HAP-1 (cell line): ENCODE data around the gene ITPR2.
"Not testable (repeated sequence)": the region's sequence is repeated elsewhere in the genome, so short reads cannot be mapped to it uniquely, and the experiment has no call there.

Source experiments
- DNase-seq, 2 experiments: peaks; one replicate each; pipeline ENCODE4 v3.0.0-alpha.2; 2016 to 2020; ENCODE audit warnings: low spot score in 2 of 2
- H3K27me3 ChIP-seq: fragments of 250-450 bp; sonication (Bioruptor Pico); 2 replicates; pipeline ENCODE4 v1.5.1; 2020; ENCODE audit warnings: low read depth, mild to moderate bottlenecking, moderate library complexity
- H3K36me3 ChIP-seq: fragments of 250-450 bp; sonication (Bioruptor Pico); replicated peaks from 2 replicates; pipeline ENCODE4 v1.5.1; 2020; ENCODE audit warnings: mild to moderate bottlenecking
- H3K4me1 ChIP-seq: fragments of 250-450 bp; sonication (Bioruptor Pico); 2 replicates; pipeline ENCODE4 v1.5.1; 2020; ENCODE audit warnings: mild to moderate bottlenecking
- H3K4me3 ChIP-seq: fragments of 250-450 bp; sonication (Bioruptor Pico); 2 replicates; pipeline ENCODE4 v1.5.1; 2020; ENCODE audit warnings: mild to moderate bottlenecking, moderate library complexity
- H3K9me3 ChIP-seq: fragments of 250-450 bp; sonication (Bioruptor Pico); 2 replicates; pipeline ENCODE4 v1.5.1; 2020; ENCODE audit warnings: mild to moderate bottlenecking, moderate library complexity
- in situ Hi-C: fragments of 300-500 bp; cut with MboI; formaldehyde crosslinking; loops from 3 replicates; pipeline ENCODE4 v1.14.3; 2020; ENCODE audit warnings: low sequenced_read_pairs, inconsistent platforms, mixed read lengths

Gene ITPR2

DNA sequence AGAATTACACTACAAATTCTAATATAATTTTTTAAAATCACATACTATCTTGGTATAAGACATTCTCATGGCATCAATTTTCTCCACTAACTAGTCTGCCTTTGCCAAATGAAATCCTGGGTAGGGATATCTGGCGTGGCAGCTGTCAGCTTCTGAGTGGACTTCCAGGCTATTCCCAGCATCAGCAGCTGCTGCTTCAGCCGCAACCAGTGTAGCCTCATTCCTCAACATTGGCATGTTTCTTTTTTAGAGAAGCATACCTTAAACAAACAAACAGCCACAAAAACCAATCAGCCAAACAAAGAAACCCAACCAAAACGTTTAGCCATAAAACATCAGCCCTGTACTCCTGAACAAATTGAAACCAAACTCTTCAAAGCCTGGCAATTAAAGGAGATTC, 401.8 kb downstream of the ITPR2 start:
- in situ Hi-C loops: no loop called here
- no peaks in the 10 kb centered on the region for H3K27me3 ChIP-seq
- H3K9me3 ChIP-seq: no peaks in the 10 kb centered on the region
- H3K36me3 ChIP-seq: no peaks in the 10 kb centered on the region
- no peak overlapping the region for H3K4me3 ChIP-seq
- H3K4me1 ChIP-seq: no peaks in the 10 kb centered on the region
- no peak for DNase-seq

GRCh38 chr12:26430596-26430995, 402.4 kb downstream of the ITPR2 start:
- H3K9me3 ChIP-seq, H3K4me1 ChIP-seq, DNase-seq, H3K4me3 ChIP-seq, H3K27me3 ChIP-seq, H3K36me3 ChIP-seq, in situ Hi-C loops: not testable (repeated sequence)

GRCh38 chr12:26429070-26429691, 403.8 kb downstream of the ITPR2 start:
- no peaks in the 10 kb centered on the region for H3K27me3 ChIP-seq
- DNase-seq: no peak
- H3K36me3 ChIP-seq: no peaks in the 10 kb centered on the region
- in situ Hi-C loops: no loop called here
- H3K9me3 ChIP-seq: no peaks in the 10 kb centered on the region
- H3K4me1 ChIP-seq: no peaks in the 10 kb centered on the region
- no peak overlapping the region for H3K4me3 ChIP-seq

- H3K36me3 ChIP-seq: no peaks in the 10 kb centered on the region
- in situ Hi-C loops: no loop called here
- H3K4me3 ChIP-seq: no peak overlapping the region
- no peak for DNase-seq
- H3K4me1 ChIP-seq: no peaks in the 10 kb centered on the region
- no peaks in the 10 kb centered on the region for H3K9me3 ChIP-seq
- H3K27me3 ChIP-seq: no peaks in the 10 kb centered on the region
These were observed 404.6 kb downstream of the ITPR2 start for GRCh38 chr12:26428420-26428819.

DNA sequence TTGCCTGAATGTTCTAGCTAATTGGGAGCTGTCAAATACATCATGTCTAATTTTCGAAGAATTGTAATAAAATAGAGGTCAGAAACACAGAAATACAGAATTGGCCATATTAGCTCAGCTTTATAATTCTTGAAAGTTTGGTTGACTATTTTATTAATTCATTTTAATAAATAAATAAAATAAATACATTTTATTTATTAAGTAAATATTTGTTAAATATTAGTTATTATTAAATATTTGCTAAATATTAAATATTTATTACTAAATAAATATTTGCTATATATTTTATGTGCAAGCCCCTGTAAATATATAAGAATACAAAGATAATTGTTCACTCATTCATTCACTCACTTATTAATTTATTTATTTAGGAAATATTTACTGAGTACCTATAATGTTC, 406.3 kb downstream of the ITPR2 start:
- Histone ChIP-seq H3K4me3 (no peak overlapping the region), H3K27me3 (no peaks in the 10 kb centered on the region), H3K36me3 (no peaks in the 10 kb centered on the region), H3K4me1 (no peaks in the 10 kb centered on the region), H3K9me3 (no peaks in the 10 kb centered on the region)
- in situ Hi-C loops: no loop called here
- no peak for DNase-seq

DNA sequence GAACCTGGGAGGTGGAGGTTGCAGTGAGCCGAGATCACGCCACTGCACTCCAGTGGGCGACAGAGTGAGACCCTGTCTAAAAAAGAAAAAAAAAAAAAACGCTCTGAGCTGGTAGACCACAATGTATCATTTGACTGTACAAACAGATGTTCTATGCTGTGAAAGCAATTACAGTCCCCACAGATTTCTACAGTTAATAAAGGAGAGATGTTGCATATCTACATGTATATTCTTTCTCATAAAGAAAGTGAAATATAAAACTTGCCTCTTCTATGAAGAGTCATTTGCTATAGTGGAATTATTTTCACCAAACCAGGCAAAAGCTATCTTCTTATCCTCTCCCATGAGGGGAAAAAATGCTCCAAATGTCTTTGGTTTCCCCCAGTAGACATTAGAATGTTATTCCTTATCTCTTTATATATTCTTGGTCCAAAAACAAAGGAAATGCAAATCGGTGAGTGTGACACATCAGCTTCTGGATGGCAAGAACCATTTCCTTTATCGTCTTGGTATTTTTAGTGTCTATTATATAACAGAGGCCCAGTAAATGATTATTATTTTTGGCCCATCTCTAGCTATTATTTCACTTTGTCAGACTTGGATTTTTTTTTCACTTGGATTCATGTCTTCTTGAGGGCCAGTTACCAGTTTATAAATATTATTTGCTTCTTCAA, 407.3 kb downstream of the ITPR2 start:
- no peaks in the 10 kb centered on the region for H3K27me3 ChIP-seq
- no peak overlapping the region for H3K4me3 ChIP-seq
- H3K9me3 ChIP-seq: no peaks in the 10 kb centered on the region
- in situ Hi-C loops: no loop called here
- DNase-seq: no peak
- no peaks in the 10 kb centered on the region for H3K4me1 ChIP-seq
- no peaks in the 10 kb centered on the region for H3K36me3 ChIP-seq

DNA sequence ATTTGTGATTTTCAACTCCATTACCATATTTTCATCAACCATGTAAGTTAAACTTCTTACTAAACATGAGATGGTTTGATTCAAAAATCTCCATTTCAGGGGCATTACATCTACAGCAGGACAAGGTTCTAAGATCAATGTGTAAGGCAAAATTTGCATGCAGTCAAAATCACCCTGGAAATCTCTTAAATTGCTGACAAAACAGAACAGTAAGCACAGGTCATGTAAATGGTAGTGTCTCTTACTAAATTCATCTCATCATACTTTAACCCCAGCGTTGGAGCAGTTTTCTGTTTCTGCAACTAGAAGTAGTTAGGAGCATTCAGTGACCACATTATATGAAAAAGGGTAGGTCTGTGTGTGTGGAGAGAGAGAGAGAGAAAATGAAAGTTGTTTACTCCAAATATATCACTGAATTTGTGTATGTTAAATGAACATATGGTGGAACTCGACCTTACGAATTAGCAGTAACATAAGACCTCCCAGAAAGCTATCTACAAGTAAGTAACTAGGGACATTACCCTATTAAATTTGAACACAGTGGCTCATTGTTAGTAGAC, 410.1 kb downstream of the ITPR2 start:
- in situ Hi-C loops: no loop called here
- Histone ChIP-seq H3K4me1 (no peaks in the 10 kb centered on the region), H3K4me3 (no peak overlapping the region), H3K9me3 (no peaks in the 10 kb centered on the region), H3K36me3 (no peaks in the 10 kb centered on the region), H3K27me3 (no peaks in the 10 kb centered on the region)
- DNase-seq: no peak

DNA sequence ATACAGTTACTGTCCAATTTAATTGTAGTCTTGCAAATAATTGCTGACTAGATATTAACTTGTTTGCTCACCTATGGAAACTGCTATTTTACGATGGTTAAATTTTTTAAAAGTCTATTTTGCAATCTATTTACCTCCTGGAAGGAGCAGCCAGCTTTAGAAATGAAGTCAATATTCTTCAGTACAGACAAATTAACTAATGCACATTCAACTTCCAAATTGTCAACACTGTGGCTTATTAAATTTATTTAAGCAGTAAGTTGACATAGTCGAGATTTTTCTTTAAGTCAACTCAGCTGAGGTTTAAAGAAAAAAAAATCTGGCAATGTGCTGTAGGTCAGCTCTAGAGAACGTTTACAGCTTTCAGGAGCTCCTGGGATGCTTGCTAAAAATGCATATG, 416.4 kb downstream of the ITPR2 start:
- Histone ChIP-seq H3K36me3 (no peaks in the 10 kb centered on the region), H3K9me3 (no peaks in the 10 kb centered on the region), H3K4me3 (no peak overlapping the region), H3K4me1 (peaks cover under 1% of the 10 kb centered on the region; the same call in 1 of the 2 replicates), H3K27me3 (no peaks in the 10 kb centered on the region)
- in situ Hi-C loops: no loop called here
- no peak for DNase-seq

DNA sequence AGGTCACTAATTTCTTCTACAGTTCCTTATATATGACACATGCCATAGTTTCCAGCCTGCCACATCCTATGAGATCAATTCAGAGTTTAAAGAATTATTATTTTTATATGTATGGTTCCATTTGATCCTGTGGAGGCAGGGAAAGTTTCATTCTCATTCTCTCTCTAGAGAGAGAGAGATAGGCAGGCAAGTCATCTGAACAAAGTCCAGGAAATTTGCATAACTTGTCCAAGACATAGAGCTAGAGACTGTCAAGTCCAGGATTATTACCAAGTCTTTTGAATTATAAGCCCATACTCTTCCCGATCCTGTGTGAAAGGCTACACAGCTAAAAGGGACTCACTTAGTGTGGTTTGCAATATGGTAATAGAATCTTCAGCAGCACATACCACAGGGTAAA, 422.3 kb downstream of the ITPR2 start:
- Histone ChIP-seq H3K4me3 (no peak overlapping the region), H3K27me3 (no peaks in the 10 kb centered on the region), H3K9me3 (no peaks in the 10 kb centered on the region), H3K36me3 (no peaks in the 10 kb centered on the region), H3K4me1 (peaks cover 5% of the 10 kb centered on the region; the same call in 1 of the 2 replicates)
- in situ Hi-C loops: no loop called here
- DNase-seq: no peak

GRCh38 chr12:26406813-26407212, 426.2 kb downstream of the ITPR2 start:
- Histone ChIP-seq H3K4me1 (peaks cover 5% of the 10 kb centered on the region; the same call in 1 of the 2 replicates), H3K36me3 (no peaks in the 10 kb centered on the region), H3K4me3 (no peak overlapping the region), H3K27me3 (no peaks in the 10 kb centered on the region), H3K9me3 (no peaks in the 10 kb centered on the region)
- no peak for DNase-seq
- in situ Hi-C loops: no loop called here

- Histone ChIP-seq H3K4me1 (peaks cover 3% of the 10 kb centered on the region; the same call in 1 of the 2 replicates), H3K36me3 (no peaks in the 10 kb centered on the region), H3K4me3 (no peak overlapping the region), H3K27me3 (no peaks in the 10 kb centered on the region), H3K9me3 (no peaks in the 10 kb centered on the region)
- in situ Hi-C loops: no loop called here
- no peak for DNase-seq
These were observed 426.6 kb downstream of the ITPR2 start for GRCh38 chr12:26406391-26406790.

- no peaks in the 10 kb centered on the region for H3K27me3 ChIP-seq
- H3K9me3 ChIP-seq: no peaks in the 10 kb centered on the region
- in situ Hi-C loops: no loop called here
- peaks cover 5% of the 10 kb centered on the region for H3K4me1 ChIP-seq
- H3K4me3 ChIP-seq: no peak overlapping the region
- no peaks in the 10 kb centered on the region for H3K36me3 ChIP-seq
- DNase-seq: no peak
These were observed 429.4 kb downstream of the ITPR2 start for GRCh38 chr12:26403601-26404000.

DNA sequence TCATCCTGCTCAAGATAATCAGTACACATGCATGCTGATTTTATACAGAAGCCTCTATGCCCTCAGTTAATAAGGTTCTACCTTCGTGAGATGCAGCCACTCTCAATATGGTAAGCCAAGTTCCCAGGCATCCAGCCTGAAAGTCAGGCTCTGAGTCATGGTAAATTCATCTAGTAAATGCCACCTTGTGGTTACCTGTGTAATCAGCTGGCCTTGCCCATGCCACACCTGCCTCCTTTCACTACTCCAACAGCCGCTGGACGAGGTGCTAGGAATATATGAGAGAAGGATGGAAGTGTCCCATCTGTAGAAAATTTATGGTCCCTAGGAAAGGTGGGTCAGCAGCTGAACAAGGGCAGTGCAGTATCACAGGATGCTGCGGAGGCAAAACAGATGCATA, 430.3 kb downstream of the ITPR2 start:
- Histone ChIP-seq H3K27me3 (no peaks in the 10 kb centered on the region), H3K9me3 (no peaks in the 10 kb centered on the region), H3K4me3 (no peak overlapping the region), H3K36me3 (no peaks in the 10 kb centered on the region), H3K4me1 (peaks cover 5% of the 10 kb centered on the region)
- in situ Hi-C loops: no loop called here
- no peak for DNase-seq

DNA sequence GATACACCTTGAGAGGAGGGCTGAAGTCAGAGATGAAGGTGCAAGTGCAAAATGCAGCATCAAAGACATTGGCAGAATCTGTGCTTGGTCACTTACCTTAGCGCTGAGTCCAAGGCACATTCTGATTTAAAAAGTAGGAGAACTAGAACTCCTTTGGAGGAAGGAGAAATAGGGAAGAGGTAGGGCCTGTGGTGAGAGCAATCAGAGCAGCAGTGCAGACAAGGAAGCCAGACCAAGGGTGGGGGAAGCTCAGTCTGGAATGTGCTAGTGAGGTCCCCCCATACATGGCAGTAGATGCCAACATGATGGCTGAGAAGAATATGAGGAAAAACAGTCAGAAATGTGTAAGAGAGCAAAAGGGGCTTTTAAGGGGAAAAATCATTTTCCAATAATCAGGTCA, 431.1 kb downstream of the ITPR2 start:
- Histone ChIP-seq H3K4me1 (peaks cover 5% of the 10 kb centered on the region), H3K4me3 (no peak overlapping the region), H3K9me3 (no peaks in the 10 kb centered on the region), H3K36me3 (no peaks in the 10 kb centered on the region), H3K27me3 (no peaks in the 10 kb centered on the region)
- no peak for DNase-seq
- in situ Hi-C loops: no loop called here
